Mammary epithelial cell (primary cell): Measurements from ENCODE around the gene CMTM7.
"Not testable (repeated sequence)": the region's sequence is repeated elsewhere in the genome, so short reads cannot be mapped to it uniquely, and the experiment has no call there.

Experiments
- EZH2 ChIP-seq: IDR thresholded peaks from 2 replicates; pipeline ENCODE4 v1.6.1; 2012; ENCODE audit warnings: low read length, inconsistent platforms, borderline replicate concordance
- TF ChIP-seq, protein P1 (sequence below), 2 donors: IDR thresholded peaks in 1 of 2; conservative IDR thresholded peaks in 1 of 2; 2 replicates each; pipeline ENCODE4 v1.5.1; 2011 to 2012; ENCODE audit warnings: inconsistent platforms in 2 of 2, low read length in 2 of 2, mild to moderate bottlenecking in 2 of 2, control low read depth in 1 of 2, low read depth in 1 of 2; ENCODE audit not compliant: insufficient read depth in 1 of 2; ENCODE audit errors: extremely low read depth in 1 of 2

DNA sequence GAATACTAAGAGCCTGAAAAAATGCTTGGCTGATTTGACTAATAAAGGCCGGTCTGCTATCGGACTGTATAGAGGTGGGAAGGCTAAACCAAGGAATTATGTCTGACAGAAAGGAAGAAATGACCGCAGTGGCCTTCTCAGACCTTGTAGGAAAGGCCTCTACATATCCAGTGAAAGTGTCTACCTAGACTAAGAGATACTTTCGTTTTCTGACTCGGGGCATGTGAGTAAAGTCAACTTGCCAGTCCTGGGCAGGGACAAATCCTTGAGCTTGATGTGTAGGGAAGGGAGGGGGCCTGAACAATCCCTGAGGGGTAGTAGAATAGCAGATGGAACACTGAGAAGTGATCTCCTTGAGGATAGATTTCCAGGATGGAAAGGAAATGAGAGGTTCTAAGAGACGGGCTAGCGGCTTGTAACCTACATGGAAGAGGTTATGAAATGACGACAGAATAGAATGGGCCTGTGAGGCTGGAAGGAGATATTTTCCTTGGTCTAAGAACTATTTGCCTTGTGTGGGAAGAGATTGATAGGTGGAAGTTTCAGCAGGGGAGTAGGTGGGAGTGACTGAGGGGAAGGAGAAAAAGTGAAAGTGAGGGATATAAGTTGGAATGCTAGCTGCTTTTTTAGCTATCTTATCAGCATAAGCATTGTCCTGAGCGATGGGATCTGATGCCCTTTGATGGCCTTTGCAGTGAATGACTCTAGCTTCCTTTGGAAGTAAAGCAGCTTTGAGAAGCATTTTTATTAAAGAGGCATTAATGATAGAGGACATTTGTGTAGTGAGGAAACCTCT is 70.7 kb downstream of the CMTM7 start:
- TF ChIP-seq, protein P1, sequence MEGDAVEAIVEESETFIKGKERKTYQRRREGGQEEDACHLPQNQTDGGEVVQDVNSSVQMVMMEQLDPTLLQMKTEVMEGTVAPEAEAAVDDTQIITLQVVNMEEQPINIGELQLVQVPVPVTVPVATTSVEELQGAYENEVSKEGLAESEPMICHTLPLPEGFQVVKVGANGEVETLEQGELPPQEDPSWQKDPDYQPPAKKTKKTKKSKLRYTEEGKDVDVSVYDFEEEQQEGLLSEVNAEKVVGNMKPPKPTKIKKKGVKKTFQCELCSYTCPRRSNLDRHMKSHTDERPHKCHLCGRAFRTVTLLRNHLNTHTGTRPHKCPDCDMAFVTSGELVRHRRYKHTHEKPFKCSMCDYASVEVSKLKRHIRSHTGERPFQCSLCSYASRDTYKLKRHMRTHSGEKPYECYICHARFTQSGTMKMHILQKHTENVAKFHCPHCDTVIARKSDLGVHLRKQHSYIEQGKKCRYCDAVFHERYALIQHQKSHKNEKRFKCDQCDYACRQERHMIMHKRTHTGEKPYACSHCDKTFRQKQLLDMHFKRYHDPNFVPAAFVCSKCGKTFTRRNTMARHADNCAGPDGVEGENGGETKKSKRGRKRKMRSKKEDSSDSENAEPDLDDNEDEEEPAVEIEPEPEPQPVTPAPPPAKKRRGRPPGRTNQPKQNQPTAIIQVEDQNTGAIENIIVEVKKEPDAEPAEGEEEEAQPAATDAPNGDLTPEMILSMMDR (conservative IDR thresholded peaks at IDR 0.05 in 1 of 2, IDR thresholded peaks at IDR 0.05 in 1 of 2; ENCODE audit: extremely low read depth in 1 of 2, insufficient read depth in 1 of 2, low read depth in 1 of 2, low read length in 2 of 2), result not testable (repeated sequence)
- not testable (repeated sequence) for TF ChIP-seq EZH2
